HG02973 (cell line): ENCODE data around the gene ITPR3.
A peak's percentile ranks its signal among the peaks of the same experiment; 100 is the strongest.
"Not testable (repeated sequence)": the region's sequence is repeated elsewhere in the genome, so short reads cannot be mapped to it uniquely, and the experiment has no call there.

ENCODE experiments used
- ATAC-seq: cut with Tn5 transposase; IDR thresholded peaks from one replicate; pipeline ENCODE4 v1.9.1; 2021; ENCODE audit warnings: moderate library complexity; ENCODE audit not compliant: unreplicated experiment

ITPR3 gene

GRCh38 chr6:33590531-33591198 is 30.5 kb upstream of the ITPR3 start:
- ATAC-seq, result no peak

- ATAC-seq, result no peak
Observed at GRCh38 chr6:33591424-33592032, 29.6 kb upstream of the ITPR3 start.

- ATAC-seq, result no peak
Observed at GRCh38 chr6:33592280-33592594, 28.9 kb upstream of the ITPR3 start.

DNA sequence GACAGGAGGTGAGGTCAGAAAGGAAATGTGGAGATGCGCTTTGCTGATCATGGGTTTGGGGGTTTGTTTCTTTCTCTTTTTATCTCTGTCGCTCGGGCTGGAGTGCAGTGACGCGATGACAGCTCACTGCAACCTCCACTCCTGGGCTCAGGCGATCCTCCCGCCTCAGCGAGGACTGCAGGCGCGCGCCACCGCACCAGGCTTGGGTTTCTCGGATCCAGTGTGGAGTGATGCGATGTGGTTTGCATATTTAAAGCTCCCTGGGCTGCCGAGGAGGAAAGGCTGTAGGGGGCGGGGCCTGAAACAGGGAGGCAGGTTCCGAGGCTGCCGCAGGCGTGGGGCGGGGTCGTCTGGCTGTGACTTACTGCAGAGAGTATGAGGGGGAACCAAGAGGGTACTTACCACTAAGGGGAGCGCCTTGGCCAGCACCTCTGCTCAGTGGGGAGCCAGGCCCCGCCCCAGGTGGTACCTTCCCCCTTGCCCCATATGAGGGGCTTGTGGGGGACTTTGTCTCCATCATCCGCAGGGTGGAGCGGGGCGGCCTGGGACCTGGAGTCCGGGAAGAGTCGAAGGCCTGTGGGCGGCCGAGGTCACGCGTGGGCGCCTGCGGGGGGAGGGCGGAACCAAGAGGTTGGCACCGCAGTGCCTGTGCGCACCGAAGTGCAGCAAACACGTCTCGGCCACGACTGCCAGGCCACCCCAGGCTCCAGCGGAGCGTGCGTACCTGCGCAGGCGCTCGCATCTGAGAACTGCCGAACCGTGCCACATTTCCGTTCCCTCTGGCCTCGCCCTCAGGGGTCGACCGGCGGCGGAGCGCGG is 28.3 kb upstream of the ITPR3 start:
- ATAC-seq, result peak; percentile 47

DNA sequence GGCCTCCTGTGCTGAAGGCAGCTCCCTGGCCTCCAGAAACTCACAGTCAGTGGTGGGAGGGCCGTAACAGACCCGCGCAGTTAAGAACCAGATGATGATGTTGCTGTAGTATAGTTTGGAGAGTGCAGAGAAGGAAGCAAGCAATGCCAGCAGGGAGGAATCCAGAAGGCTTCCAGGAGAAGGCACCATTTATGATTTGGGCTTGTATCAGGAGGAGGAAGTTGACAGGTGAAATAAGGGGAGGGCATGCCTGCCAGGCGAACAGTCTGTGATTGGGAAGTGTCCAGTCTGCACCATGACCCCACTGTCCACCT is 27.8 kb upstream of the ITPR3 start:
- no peak for ATAC-seq

DNA sequence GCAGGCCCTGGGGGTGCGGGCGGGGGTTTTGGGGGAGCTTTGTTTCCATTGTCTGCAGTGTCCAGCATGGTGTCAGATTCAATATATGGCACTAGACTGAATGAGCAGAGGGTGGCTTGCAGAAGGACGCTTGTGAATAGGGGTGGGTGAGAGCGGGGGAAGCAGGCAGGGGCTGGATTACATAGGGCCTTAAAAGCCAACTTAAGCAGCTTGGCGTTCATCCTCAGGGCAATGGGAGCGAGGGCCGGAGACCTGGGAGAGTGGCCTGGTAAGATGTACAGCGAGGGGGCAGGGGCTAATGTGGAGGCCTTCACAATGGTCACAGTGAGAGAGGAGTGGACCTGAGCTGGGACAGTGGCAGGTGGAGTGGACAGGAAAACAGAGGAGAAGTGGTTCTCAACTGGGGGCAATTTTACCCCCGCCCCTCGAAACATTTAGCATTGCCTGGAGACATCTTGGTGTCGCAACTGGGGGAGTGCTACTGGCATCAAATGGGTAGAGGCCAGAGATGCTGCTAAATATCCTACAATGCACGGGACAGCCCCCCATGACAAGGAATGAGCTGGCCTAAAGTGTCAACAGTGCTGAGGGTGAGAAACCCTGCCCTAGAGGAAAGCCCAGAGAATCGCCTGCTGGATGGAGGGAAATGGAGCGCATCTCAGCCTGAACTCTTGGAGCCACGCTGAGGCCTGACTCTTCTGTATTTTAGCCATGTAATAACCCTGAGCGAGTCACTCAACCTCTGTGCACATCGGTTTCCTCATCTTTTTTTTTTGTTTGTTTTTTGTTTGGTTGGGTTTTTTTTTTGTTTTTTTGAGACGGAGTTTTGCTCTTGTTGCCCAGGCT is 25.9 kb upstream of the ITPR3 start:
- ATAC-seq, result no peak

- ATAC-seq, result not testable (repeated sequence)
Observed at GRCh38 chr6:33596894-33597293, 24.2 kb upstream of the ITPR3 start.

- ATAC-seq, result no peak
Observed at GRCh38 chr6:33597551-33598322, 23.4 kb upstream of the ITPR3 start.

GRCh38 chr6:33599413-33599938 is 21.6 kb upstream of the ITPR3 start:
- ATAC-seq, result no peak

GRCh38 chr6:33600761-33601160 is 20.4 kb upstream of the ITPR3 start:
- ATAC-seq, result no peak

DNA sequence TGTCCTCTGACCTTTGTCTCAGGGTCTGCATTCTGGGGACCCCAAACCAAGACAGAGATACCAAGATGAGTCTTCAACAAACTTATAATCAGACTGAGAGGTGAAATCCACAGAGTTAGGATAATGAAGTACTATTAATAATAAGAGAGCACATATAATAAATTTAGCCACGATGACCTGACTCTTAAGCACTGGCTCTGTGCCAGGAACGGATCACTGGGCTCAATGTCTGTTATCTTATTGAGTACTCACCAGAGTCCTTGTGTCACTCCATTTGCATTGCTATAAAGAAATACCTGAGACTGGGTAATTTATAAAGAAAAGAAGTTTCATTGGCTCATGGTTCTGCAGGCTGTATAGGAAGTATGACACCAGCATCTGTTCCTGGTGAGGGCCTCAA is 18.9 kb upstream of the ITPR3 start:
- no peak for ATAC-seq

- ATAC-seq, result no peak
Observed at GRCh38 chr6:33604941-33605854, 15.9 kb upstream of the ITPR3 start.

GRCh38 chr6:33606642-33607041 is 14.5 kb upstream of the ITPR3 start:
- ATAC-seq, result no peak

GRCh38 chr6:33607126-33607783 is 13.9 kb upstream of the ITPR3 start:
- no peak for ATAC-seq

GRCh38 chr6:33607784-33608161 is 13.3 kb upstream of the ITPR3 start:
- no peak for ATAC-seq

DNA sequence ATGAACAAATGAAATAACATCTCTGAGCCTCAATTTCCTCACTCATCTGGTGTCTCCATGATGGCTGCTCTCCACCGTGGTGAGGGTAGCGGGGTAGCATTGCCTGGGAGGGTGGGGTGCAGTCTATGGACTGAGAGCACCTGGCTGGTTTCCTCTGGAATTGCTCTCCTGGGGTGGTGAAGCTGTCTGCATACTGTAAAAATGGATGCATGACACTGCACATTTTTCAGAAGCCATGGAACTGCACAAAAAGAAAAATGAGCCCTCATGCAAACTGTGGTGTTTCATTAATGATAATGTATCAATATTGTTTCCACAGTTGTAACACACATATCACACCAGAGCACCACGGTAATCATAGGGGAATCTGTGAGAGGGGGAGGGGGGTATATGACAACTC is 12.1 kb upstream of the ITPR3 start:
- ATAC-seq, result no peak

- ATAC-seq, result no peak
Observed at GRCh38 chr6:33609528-33609927, 11.6 kb upstream of the ITPR3 start.

DNA sequence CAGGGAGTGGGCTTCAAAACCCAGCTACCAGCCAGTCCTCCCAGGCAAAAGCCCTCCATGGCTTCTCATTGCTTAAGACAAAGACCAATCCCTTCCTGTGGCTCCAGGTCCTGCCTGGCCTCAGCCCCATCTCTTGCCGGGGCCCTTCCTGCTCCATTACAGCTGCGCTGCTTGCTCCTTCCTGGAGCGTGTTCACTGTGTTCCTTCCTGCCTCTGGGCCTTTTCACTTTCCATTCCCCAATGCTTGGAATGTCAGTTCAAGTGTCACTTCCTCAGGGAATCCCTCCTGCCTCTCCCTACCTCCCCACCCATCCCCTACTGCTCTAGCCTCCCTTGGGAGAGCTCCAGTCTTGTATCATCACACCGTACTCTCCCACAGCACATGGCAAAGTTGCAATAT is 11.1 kb upstream of the ITPR3 start:
- ATAC-seq, result no peak
